ENCODE data around the gene TNFRSF14. TPM values are rescaled to one million over a fixed set of nuclear protein-coding genes. Genes with fewer than 3 reads are reported as not detected.
A peak's percentile ranks its signal among the peaks of the same experiment; 100 is the strongest.

Gene TNFRSF14
- total RNA-seq, 1 experiment from 2014 or later, result 1.5 TPM

GRCh38 chr1:2523891-2524609 is 32.1 kb upstream of the TNFRSF14 start:
- Histone ChIP-seq H3K27me3 (replicated peaks; ENCODE audit: control insufficient read depth, insufficient read depth, low read length) (no peaks in the 10 kb centered on the region), H3K9me3 (no peaks in the 10 kb centered on the region), H3K36me3 (ENCODE audit: control insufficient read depth, insufficient read depth, low read length) (no peaks in the 10 kb centered on the region), H3K4me3 (ENCODE audit: low read depth, low read length) (no peak overlapping the region), H3K4me1 (0 out of 2 replicates have a peak, but pooled peaks cover 3% of the 10 kb centered on the region)
- ChIA-PET CTCF (no interaction called here), POLR2A (no interaction called here)
- Mint-ChIP-seq H3K4me3 (ENCODE audit: unreplicated experiment) (no peak overlapping the region), H3K36me3 (ENCODE audit: insufficient read depth, unreplicated experiment) (peaks cover 6% of the 10 kb centered on the region), H3K4me1 (ENCODE audit: low read depth, unreplicated experiment) (no peaks in the 10 kb centered on the region), H3K27me3 (ENCODE audit: insufficient read depth, unreplicated experiment) (peaks cover 4% of the 10 kb centered on the region), H3K9me3 (ENCODE audit: unreplicated experiment) (no peaks in the 10 kb centered on the region), H3K27ac (ENCODE audit: unreplicated experiment) (no peak overlapping the region)
- TF ChIP-seq, protein P1, sequence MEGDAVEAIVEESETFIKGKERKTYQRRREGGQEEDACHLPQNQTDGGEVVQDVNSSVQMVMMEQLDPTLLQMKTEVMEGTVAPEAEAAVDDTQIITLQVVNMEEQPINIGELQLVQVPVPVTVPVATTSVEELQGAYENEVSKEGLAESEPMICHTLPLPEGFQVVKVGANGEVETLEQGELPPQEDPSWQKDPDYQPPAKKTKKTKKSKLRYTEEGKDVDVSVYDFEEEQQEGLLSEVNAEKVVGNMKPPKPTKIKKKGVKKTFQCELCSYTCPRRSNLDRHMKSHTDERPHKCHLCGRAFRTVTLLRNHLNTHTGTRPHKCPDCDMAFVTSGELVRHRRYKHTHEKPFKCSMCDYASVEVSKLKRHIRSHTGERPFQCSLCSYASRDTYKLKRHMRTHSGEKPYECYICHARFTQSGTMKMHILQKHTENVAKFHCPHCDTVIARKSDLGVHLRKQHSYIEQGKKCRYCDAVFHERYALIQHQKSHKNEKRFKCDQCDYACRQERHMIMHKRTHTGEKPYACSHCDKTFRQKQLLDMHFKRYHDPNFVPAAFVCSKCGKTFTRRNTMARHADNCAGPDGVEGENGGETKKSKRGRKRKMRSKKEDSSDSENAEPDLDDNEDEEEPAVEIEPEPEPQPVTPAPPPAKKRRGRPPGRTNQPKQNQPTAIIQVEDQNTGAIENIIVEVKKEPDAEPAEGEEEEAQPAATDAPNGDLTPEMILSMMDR (IDR thresholded peaks at IDR 0.05; ENCODE audit: insufficient read depth in 1 of 2, low read depth in 1 of 2, low read length in 1 of 2, severe bottlenecking in 1 of 2, unreplicated experiment in 1 of 2), result no peak
- BruUV-seq (replicated peaks), result no TSS peak
- no peak for DNase-seq
- intact Hi-C loops (cut with micrococcal nuclease; ENCODE audit: unreplicated experiment), result no loop called here

GRCh38 chr1:2525572-2525919 is 30.6 kb upstream of the TNFRSF14 start:
- Mint-ChIP-seq H3K36me3 (ENCODE audit: insufficient read depth, unreplicated experiment) (peaks cover 6% of the 10 kb centered on the region), H3K4me1 (ENCODE audit: low read depth, unreplicated experiment) (no peaks in the 10 kb centered on the region), H3K27me3 (ENCODE audit: insufficient read depth, unreplicated experiment) (peaks cover 4% of the 10 kb centered on the region), H3K9me3 (ENCODE audit: unreplicated experiment) (no peaks in the 10 kb centered on the region), H3K4me3 (ENCODE audit: unreplicated experiment) (peak overlapping the region; percentile 81), H3K27ac (ENCODE audit: unreplicated experiment) (peak overlapping the region; percentile 69)
- no peaks in the 10 kb centered on the region for H3K36me3 ChIP-seq (ENCODE audit: control insufficient read depth, insufficient read depth, low read length)
- no peaks in the 10 kb centered on the region for H3K9me3 ChIP-seq
- POLR2A ChIA-PET, result interaction anchor here (1.0 to 1.6 kb wide), 3 partner anchors 20 to 113 kb away, joined by 3 to 10 read pairs (median 4); partner anchors contain the start of genes PEX10 and PRXL2B
- peak overlapping the region; percentile 65 for H3K4me3 ChIP-seq (ENCODE audit: low read depth, low read length)
- H3K27me3 ChIP-seq (replicated peaks; ENCODE audit: control insufficient read depth, insufficient read depth, low read length), result peaks cover under 1% of the 10 kb centered on the region; the same call in 1 of the 2 replicates
- no peak for DNase-seq
- BruUV-seq (replicated peaks), result no TSS peak
- TF ChIP-seq, protein P1 (IDR thresholded peaks at IDR 0.05; ENCODE audit: insufficient read depth in 1 of 2, low read depth in 1 of 2, low read length in 1 of 2, severe bottlenecking in 1 of 2, unreplicated experiment in 1 of 2), result no peak
- intact Hi-C loops (cut with micrococcal nuclease; ENCODE audit: unreplicated experiment), result loop anchor here (5.0 kb wide), 1 partner anchor 62 kb away; the partner anchor contains the start of gene PRXL2B
- H3K4me1 ChIP-seq, result 0 out of 2 replicates have a peak, but pooled peaks cover 3% of the 10 kb centered on the region
- CTCF ChIA-PET, result interaction anchor here (0.6 to 1.5 kb wide), 4 partner anchors 20 to 965 kb away, joined by 3 to 4 read pairs (median 3); no protein-coding TSS in a partner anchor

GRCh38 chr1:2525920-2526823 is 30.0 kb upstream of the TNFRSF14 start, which contains the start of gene PANK4:
TSS of gene PANK4 (minus strand) at chr1:2526596. CDS start at chr1:2526587, 9 bp downstream.
- Mint-ChIP-seq H3K36me3 (ENCODE audit: insufficient read depth, unreplicated experiment) (peaks cover 6% of the 10 kb centered on the region), H3K27ac (ENCODE audit: unreplicated experiment) (peak within 1 kb of the TSS; percentile 69), H3K4me3 (ENCODE audit: unreplicated experiment) (peak within 1 kb of the TSS; percentile 81), H3K9me3 (ENCODE audit: unreplicated experiment) (no peaks in the 10 kb centered on the region), H3K27me3 (ENCODE audit: insufficient read depth, unreplicated experiment) (peaks cover 4% of the 10 kb centered on the region), H3K4me1 (ENCODE audit: low read depth, unreplicated experiment) (no peaks in the 10 kb centered on the region)
- H3K4me3 ChIP-seq (ENCODE audit: low read depth, low read length), result peak within 1 kb of the TSS; percentile 65
- TF ChIP-seq, protein P1 (IDR thresholded peaks at IDR 0.05; ENCODE audit: insufficient read depth in 1 of 2, low read depth in 1 of 2, low read length in 1 of 2, severe bottlenecking in 1 of 2, unreplicated experiment in 1 of 2), result no peak
- no peaks in the 10 kb centered on the region for H3K9me3 ChIP-seq
- no peaks in the 10 kb centered on the region for H3K36me3 ChIP-seq (ENCODE audit: control insufficient read depth, insufficient read depth, low read length)
- CTCF ChIA-PET, result interaction anchor here (0.5 to 1.5 kb wide), 7 partner anchors 20 to 965 kb away, joined by 3 to 6 read pairs (median 3); no protein-coding TSS in a partner anchor
- peaks cover 2% of the 10 kb centered on the region for H3K27me3 ChIP-seq (replicated peaks; ENCODE audit: control insufficient read depth, insufficient read depth, low read length)
- no TSS peak for BruUV-seq (replicated peaks)
- peak; percentile 88 to 90 for DNase-seq
- 0 out of 2 replicates have a peak, but pooled peaks cover 3% of the 10 kb centered on the region for H3K4me1 ChIP-seq
- intact Hi-C loops (cut with micrococcal nuclease; ENCODE audit: unreplicated experiment), result loop anchor here (1.0 to 5.0 kb wide), 2 partner anchors 20 to 61 kb away; partner anchors contain the start of gene PRXL2B
- POLR2A ChIA-PET, result interaction anchor here (0.6 to 1.6 kb wide), 6 partner anchors 9 to 137 kb away, joined by 3 to 10 read pairs (median 4); partner anchors contain the start of genes PEX10 and PRXL2B

Data from Caco-2 (cell line).